Ovary (tissue), 3 donors: ENCODE data around the gene KIT.

Experiments
- EP300 ChIP-seq: sonication (generic); formaldehyde crosslinking; IDR thresholded peaks from one replicate; pipeline ENCODE4 v1.6.1; 2017; ENCODE audit warnings: antibody characterized with exemption
- TF ChIP-seq, protein P1 (sequence below), 3 donors: fragments of 450-650 bp in 2 of 3; fragments of 200-600 bp in 1 of 3; IDR thresholded peaks; one replicate each; pipeline versions ENCODE4 v1.5.1 to v1.8.0; 2016 to 2022; ENCODE audit warnings: antibody characterized with exemption in 3 of 3, mild to moderate bottlenecking in 1 of 3
- donor health status: DM: no; HTN: no; CAD: no.

DNA sequence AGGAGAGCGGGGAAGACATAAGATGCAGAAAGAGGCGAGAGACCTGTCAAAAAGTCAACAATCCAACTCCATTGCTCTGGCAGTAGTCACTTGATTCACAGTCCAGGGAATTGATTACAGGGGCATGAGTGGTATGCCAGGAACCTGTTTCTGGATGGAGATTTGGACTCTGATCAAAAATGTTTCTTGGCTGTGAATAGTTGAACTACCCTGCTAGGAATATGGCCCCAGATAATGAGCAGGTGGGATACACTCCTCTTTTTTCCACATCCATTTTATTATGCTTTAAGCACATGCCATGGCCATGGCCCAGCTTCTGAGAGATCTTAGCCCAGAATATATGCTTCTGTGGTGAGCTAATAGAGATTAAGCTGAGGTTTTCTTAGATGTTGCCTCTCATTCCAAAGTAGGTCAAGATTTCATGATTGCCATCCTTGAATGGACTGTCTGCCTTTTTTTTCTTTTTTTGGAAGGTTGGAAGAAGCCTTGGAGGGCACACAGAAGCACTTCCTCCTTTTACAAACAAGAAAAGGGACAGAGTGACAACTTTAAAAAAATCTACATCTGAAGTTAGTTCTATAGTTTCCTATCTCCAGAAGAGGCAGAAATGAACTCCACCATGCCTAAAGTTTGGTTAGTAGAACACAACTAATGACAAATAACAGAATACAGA lies 121.9 kb downstream of the KIT start:
- TF ChIP-seq EP300 = no peak
- TF ChIP-seq, protein P1, sequence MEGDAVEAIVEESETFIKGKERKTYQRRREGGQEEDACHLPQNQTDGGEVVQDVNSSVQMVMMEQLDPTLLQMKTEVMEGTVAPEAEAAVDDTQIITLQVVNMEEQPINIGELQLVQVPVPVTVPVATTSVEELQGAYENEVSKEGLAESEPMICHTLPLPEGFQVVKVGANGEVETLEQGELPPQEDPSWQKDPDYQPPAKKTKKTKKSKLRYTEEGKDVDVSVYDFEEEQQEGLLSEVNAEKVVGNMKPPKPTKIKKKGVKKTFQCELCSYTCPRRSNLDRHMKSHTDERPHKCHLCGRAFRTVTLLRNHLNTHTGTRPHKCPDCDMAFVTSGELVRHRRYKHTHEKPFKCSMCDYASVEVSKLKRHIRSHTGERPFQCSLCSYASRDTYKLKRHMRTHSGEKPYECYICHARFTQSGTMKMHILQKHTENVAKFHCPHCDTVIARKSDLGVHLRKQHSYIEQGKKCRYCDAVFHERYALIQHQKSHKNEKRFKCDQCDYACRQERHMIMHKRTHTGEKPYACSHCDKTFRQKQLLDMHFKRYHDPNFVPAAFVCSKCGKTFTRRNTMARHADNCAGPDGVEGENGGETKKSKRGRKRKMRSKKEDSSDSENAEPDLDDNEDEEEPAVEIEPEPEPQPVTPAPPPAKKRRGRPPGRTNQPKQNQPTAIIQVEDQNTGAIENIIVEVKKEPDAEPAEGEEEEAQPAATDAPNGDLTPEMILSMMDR (IDR thresholded peaks at IDR 0.05) = no peak
